Lung (tissue), 12 donors: ENCODE measurements around the gene TSPAN18. TPM values are rescaled to one million over a fixed set of nuclear protein-coding genes. Genes with fewer than 3 reads are reported as not detected.

Source experiments
- ATAC-seq: fragments of 200-7000 bp; cut with Tn5 transposase; one replicate; pipeline ENCODE4 v1.9.1; 2020; ENCODE audit warnings: moderate number of reproducible peaks; ENCODE audit not compliant: insufficient read depth, low FRiP score
- DNase-seq, 3 donors: peaks; one replicate each; pipeline ENCODE4 v3.0.0-alpha.2; 2013 to 2017
- H3K27ac ChIP-seq, 2 donors: one replicate each; pipeline ENCODE4 v1.5.1; 2013; ENCODE audit warnings: mild to moderate bottlenecking in 2 of 2, moderate library complexity in 2 of 2, control low read depth in 1 of 2, inconsistent platforms in 1 of 2, low read depth in 1 of 2, low read length in 1 of 2
- H3K27me3 ChIP-seq, 3 donors: one replicate each; pipeline ENCODE4 v1.5.1; 2013; ENCODE audit warnings: low read length in 2 of 3; ENCODE audit not compliant: control insufficient read depth in 3 of 3, insufficient read depth in 3 of 3
- H3K36me3 ChIP-seq, 4 donors: one replicate each; pipeline ENCODE4 v1.5.1; 2013; ENCODE audit warnings: low read length in 4 of 4, mild to moderate bottlenecking in 1 of 4, moderate library complexity in 1 of 4; ENCODE audit not compliant: control insufficient read depth in 4 of 4, insufficient read depth in 4 of 4
- H3K4me1 ChIP-seq, 5 donors: one replicate each; pipeline ENCODE4 v1.5.1; 2013; ENCODE audit warnings: low read length in 5 of 5, mild to moderate bottlenecking in 2 of 5, moderate library complexity in 1 of 5; ENCODE audit not compliant: control insufficient read depth in 5 of 5, insufficient read depth in 5 of 5
- H3K4me3 ChIP-seq: one replicate; pipeline ENCODE4 v1.5.1; 2013; ENCODE audit warnings: mild to moderate bottlenecking, control low read depth, moderate library complexity
- H3K9ac ChIP-seq, 2 donors: one replicate each; pipeline ENCODE4 v1.5.1; 2013; ENCODE audit warnings: low read length in 2 of 2, control low read depth in 1 of 2; ENCODE audit not compliant: insufficient read depth in 1 of 2
- H3K9me3 ChIP-seq, 4 donors: one replicate each; pipeline ENCODE4 v1.5.1; 2013; ENCODE audit warnings: low read length in 3 of 4, mild to moderate bottlenecking in 1 of 4, moderate library complexity in 1 of 4; ENCODE audit not compliant: control insufficient read depth in 4 of 4, insufficient read depth in 3 of 4
- WGBS, 2 donors: extraction: QIAGEN DNeasy Blood & Tissue Kit; methylation state at CpG; one replicate each; pipeline ENCODE4 v1.1.7; 2013; 5-methylcytosine and 5-hydroxymethylcytosine counted together
- polyA plus RNA-seq, 2 donors: library from polyadenylated mRNA; stranded (reverse); fragments of 200-250 nt; gene quantifications; one replicate each; pipeline ENCODE4 v1.2.1, GENCODE V29; 2013
- total RNA-seq, 2 donors: library from RNA; depleted of rRNA in 1 of 2; stranded (reverse); fragments of >200 nt in 1 of 2; gene quantifications; one replicate each; pipeline ENCODE4 v1.2.1, GENCODE V29; 2014 to 2021
- TF ChIP-seq, protein P1 (sequence below): IDR thresholded peaks from 2 replicates; pipeline ENCODE4 v1.5.1; 2012; ENCODE audit warnings: mild to moderate bottlenecking; ENCODE audit errors: control extremely low read depth, extremely low read depth
- donor health status: control.
- donor health status: control.
- donor health status: Bipolar disorder and iron deficiency.
- donor health status: healthy.
- donor health status: DM: yes; HTN: yes; CAD: no.

The TSPAN18 gene
- total and polyA plus RNA-seq, 4 donors = 8.3 to 40.7 (median 21.4) TPM

DNA sequence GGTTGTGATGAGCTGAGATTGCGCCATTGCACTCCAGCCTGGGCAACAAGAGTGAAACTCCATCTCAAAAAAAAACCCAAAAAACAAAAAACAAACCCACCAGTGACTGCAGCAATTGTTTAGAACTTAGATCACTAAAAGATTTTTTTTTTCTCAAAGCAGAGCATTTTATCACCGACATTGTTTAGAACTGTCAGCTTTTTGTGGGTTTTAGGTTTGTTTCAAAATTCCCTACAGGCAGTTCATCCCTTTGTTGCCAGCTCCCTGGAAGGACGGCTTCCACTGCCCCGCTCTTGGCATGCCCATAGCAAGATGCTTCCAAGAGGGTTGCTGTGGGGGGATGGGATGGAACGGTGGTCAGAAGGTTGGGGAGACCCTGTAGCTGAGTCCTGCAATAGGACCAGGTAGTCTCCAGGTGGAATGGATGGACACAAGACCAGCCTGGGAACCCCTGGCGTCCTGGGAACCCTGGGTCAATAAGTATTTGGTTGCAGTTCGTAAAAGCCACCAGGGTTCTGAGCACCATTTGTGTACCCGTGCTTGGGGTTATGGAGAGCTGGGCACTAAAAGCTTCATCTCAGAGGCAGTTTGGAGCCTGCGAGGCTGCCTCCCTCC, 46.7 kb downstream of the TSPAN18 start:
- DNase-seq (peak in 1 of 3 donors; percentile 12), ATAC-seq (no peak)
- Histone ChIP-seq H3K36me3 (no peaks in the 10 kb centered on the region), H3K9ac (no peak overlapping the region), H3K4me1 (peaks cover 2 to 31% (median 12%) of the 10 kb centered on the region in 5 donors), H3K27me3 (no peaks in the 10 kb centered on the region), H3K27ac (peak overlapping the region; percentile 65 to 67), H3K9me3 (peaks cover 0 to 1% (median 0%) of the 10 kb centered on the region in 4 donors), H3K4me3 (no peak overlapping the region)
- TF ChIP-seq, protein P1, sequence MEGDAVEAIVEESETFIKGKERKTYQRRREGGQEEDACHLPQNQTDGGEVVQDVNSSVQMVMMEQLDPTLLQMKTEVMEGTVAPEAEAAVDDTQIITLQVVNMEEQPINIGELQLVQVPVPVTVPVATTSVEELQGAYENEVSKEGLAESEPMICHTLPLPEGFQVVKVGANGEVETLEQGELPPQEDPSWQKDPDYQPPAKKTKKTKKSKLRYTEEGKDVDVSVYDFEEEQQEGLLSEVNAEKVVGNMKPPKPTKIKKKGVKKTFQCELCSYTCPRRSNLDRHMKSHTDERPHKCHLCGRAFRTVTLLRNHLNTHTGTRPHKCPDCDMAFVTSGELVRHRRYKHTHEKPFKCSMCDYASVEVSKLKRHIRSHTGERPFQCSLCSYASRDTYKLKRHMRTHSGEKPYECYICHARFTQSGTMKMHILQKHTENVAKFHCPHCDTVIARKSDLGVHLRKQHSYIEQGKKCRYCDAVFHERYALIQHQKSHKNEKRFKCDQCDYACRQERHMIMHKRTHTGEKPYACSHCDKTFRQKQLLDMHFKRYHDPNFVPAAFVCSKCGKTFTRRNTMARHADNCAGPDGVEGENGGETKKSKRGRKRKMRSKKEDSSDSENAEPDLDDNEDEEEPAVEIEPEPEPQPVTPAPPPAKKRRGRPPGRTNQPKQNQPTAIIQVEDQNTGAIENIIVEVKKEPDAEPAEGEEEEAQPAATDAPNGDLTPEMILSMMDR = no peak
- 75 to 83% methylated on average over 9 of the region's 9 CpGs for WGBS, 2 donors

DNA sequence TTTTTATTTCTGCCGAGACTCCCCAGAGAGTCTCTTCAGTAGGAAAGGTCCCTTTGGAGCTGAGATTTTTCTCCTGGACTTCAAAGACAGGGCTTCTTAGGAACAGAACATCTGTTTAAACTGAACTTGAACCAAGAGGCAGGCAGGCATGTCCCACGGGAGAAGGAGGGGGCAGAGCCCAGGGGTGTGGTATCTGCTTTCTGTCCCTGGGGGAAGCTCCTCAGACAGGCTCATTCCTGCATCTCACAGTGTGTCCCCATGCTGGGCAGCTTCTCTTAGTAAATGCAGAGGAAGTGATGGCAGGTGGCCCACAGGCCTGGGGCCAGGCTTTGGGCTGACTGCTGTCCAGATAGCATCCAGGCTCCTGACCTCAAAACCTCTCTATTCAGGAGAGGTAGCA, 47.3 kb downstream of the TSPAN18 start:
- peaks cover 2 to 31% (median 12%) of the 10 kb centered on the region in 5 donors for H3K4me1 ChIP-seq
- ATAC-seq (no peak), DNase-seq (peak in 2 of 3 donors; percentile 13 to 51)
- no peak overlapping the region for H3K4me3 ChIP-seq
- 43 to 56% methylated on average over 2 of the region's 2 CpGs for WGBS, 2 donors
- no peaks in the 10 kb centered on the region for H3K27me3 ChIP-seq
- no peaks in the 10 kb centered on the region for H3K36me3 ChIP-seq
- TF ChIP-seq, protein P1 = no peak
- no peak overlapping the region for H3K9ac ChIP-seq
- no peaks in the 10 kb centered on the region for H3K9me3 ChIP-seq
- peak overlapping the region; percentile 34 to 65 for H3K27ac ChIP-seq

DNA sequence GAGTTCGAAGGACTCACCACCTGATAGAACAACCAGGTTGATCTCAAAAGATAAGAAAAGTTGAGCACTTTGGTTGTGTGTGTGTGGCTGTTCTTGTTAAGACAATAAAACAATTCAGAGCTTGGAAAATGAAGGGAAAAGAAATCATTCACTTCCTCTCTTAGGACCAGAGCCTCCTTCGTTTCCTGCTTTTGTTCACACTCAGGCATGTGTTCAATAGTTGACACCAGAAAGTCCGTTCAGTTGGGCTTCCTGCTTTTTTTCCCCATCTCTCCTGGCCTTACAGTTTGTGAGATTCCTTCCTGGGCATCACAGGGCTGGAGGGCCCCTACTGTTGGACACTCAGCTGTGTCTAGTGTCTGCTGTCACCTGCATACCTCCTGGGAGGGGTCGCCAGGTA, 48.0 kb downstream of the TSPAN18 start:
- TF ChIP-seq, protein P1 = no peak
- H3K4me3 ChIP-seq = no peak overlapping the region
- DNase-seq (peak in 1 of 3 donors; percentile 6), ATAC-seq (no peak)
- peak overlapping the region; percentile 34 to 65 for H3K27ac ChIP-seq
- 33 to 56% methylated on average over 4 of the region's 4 CpGs for WGBS, 2 donors
- no peaks in the 10 kb centered on the region for H3K36me3 ChIP-seq
- peaks cover 2 to 31% (median 12%) of the 10 kb centered on the region in 5 donors for H3K4me1 ChIP-seq
- H3K9me3 ChIP-seq = no peaks in the 10 kb centered on the region
- H3K27me3 ChIP-seq = no peaks in the 10 kb centered on the region
- no peak overlapping the region for H3K9ac ChIP-seq
